HAP-1 (cell line): ENCODE measurements around the gene CAMK4.
A peak's percentile ranks its signal among the peaks of the same experiment; 100 is the strongest.

Experiments used
- DNase-seq, 2 experiments: peaks; one replicate each; pipeline ENCODE4 v3.0.0-alpha.2; 2016 to 2020; ENCODE audit warnings: low spot score in 2 of 2
- H3K27me3 ChIP-seq: fragments of 250-450 bp; sonication (Bioruptor Pico); 2 replicates; pipeline ENCODE4 v1.5.1; 2020; ENCODE audit warnings: low read depth, mild to moderate bottlenecking, moderate library complexity
- H3K36me3 ChIP-seq: fragments of 250-450 bp; sonication (Bioruptor Pico); replicated peaks from 2 replicates; pipeline ENCODE4 v1.5.1; 2020; ENCODE audit warnings: mild to moderate bottlenecking
- H3K4me1 ChIP-seq: fragments of 250-450 bp; sonication (Bioruptor Pico); 2 replicates; pipeline ENCODE4 v1.5.1; 2020; ENCODE audit warnings: mild to moderate bottlenecking
- H3K4me3 ChIP-seq: fragments of 250-450 bp; sonication (Bioruptor Pico); 2 replicates; pipeline ENCODE4 v1.5.1; 2020; ENCODE audit warnings: mild to moderate bottlenecking, moderate library complexity
- H3K9me3 ChIP-seq: fragments of 250-450 bp; sonication (Bioruptor Pico); 2 replicates; pipeline ENCODE4 v1.5.1; 2020; ENCODE audit warnings: mild to moderate bottlenecking, moderate library complexity
- in situ Hi-C: fragments of 300-500 bp; cut with MboI; formaldehyde crosslinking; loops from 3 replicates; pipeline ENCODE4 v1.14.3; 2020; ENCODE audit warnings: low sequenced_read_pairs, inconsistent platforms, mixed read lengths

CAMK4 gene

GRCh38 chr5:111223101-111223786 is 940 bp upstream of the CAMK4 start:
- DNase-seq, result no peak
- in situ Hi-C loops, result no loop called here
- Histone ChIP-seq H3K36me3 (no peaks in the 10 kb centered on the region), H3K27me3 (no peaks in the 10 kb centered on the region), H3K4me1 (peaks cover 6% of the 10 kb centered on the region; the same call in 1 of the 2 replicates), H3K9me3 (no peaks in the 10 kb centered on the region), H3K4me3 (peak overlapping the region; percentile 69)

GRCh38 chr5:111224561-111225345 is 569 bp downstream of the CAMK4 start:
- in situ Hi-C loops, result no loop called here
- no peak for DNase-seq
- H3K36me3 ChIP-seq, result no peaks in the 10 kb centered on the region

GRCh38 chr5:111225926-111226325 is 1.7 kb downstream of the CAMK4 start:
- Histone ChIP-seq H3K9me3 (no peaks in the 10 kb centered on the region), H3K4me3 (no peak overlapping the region), H3K27me3 (no peaks in the 10 kb centered on the region), H3K36me3 (no peaks in the 10 kb centered on the region), H3K4me1 (peaks cover 6% of the 10 kb centered on the region; the same call in 1 of the 2 replicates)
- DNase-seq, result no peak
- in situ Hi-C loops, result no loop called here

More at GRCh38 chr5:111224561-111225345, 569 bp downstream of the CAMK4 start:
- H3K4me3 ChIP-seq, result peak overlapping the region; percentile 69
- H3K4me1 ChIP-seq, result peaks cover 6% of the 10 kb centered on the region; the same call in 1 of the 2 replicates
- no peaks in the 10 kb centered on the region for H3K27me3 ChIP-seq
- H3K9me3 ChIP-seq, result no peaks in the 10 kb centered on the region

GRCh38 chr5:111226556-111226955 is 2.4 kb downstream of the CAMK4 start:
- DNase-seq, result no peak
- in situ Hi-C loops, result no loop called here
- Histone ChIP-seq H3K36me3 (no peaks in the 10 kb centered on the region), H3K27me3 (no peaks in the 10 kb centered on the region), H3K4me3 (no peak overlapping the region), H3K9me3 (no peaks in the 10 kb centered on the region), H3K4me1 (peaks cover 6% of the 10 kb centered on the region; the same call in 1 of the 2 replicates)

DNA sequence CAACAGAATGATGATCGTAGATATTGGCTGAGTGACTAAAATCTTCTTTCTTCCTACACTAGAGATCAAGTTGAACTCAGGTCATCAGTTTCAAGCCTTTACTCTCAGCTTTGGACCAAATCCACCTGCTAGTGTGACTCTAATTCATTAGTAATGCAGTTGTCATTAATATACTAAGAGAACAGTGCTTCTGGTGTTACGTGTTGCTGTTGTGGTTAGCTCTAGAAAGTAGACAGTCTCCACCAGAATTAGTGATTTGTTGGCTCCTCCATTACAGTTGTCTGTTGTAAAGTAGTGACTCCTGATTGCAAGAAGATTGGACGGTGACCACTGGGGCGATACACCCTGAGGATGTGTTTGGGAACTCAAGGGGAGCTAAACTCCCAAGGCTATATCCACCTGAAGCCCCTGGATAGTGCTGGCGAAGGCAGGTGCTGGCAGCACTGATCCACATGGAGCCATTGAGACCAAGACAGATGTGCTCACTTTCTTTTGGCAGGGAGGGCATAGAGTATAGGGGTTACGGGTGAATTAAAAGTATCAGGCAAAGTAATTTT is 3.1 kb downstream of the CAMK4 start:
- DNase-seq, result no peak
- no peaks in the 10 kb centered on the region for H3K36me3 ChIP-seq
- no peaks in the 10 kb centered on the region for H3K27me3 ChIP-seq
- H3K9me3 ChIP-seq, result no peaks in the 10 kb centered on the region
- H3K4me3 ChIP-seq, result no peak overlapping the region
- in situ Hi-C loops, result no loop called here
- peaks cover 6% of the 10 kb centered on the region; the same call in 1 of the 2 replicates for H3K4me1 ChIP-seq

DNA sequence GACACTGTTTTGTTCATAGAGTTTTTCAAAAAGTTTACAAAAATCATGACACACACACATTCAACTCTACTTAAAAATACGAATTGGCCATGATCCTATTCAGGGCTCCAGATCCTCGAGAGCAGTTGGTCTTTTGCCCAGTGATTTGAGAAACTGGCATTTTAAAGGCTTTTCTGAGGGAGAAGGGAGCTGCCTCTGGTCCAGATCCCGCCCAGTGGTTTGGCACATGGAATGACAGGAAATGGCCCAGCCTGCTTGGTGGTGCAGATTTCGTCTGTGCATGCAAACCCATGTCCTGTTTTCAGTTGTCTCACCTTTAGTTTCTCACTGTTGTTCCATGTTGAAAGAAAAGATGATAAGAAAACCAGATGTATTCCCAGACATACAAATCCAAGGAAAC is 3.6 kb downstream of the CAMK4 start:
- DNase-seq, result no peak
- Histone ChIP-seq H3K36me3 (no peaks in the 10 kb centered on the region), H3K27me3 (no peaks in the 10 kb centered on the region), H3K9me3 (no peaks in the 10 kb centered on the region), H3K4me3 (no peak overlapping the region), H3K4me1 (peaks cover 6% of the 10 kb centered on the region; the same call in 1 of the 2 replicates)
- in situ Hi-C loops, result no loop called here

DNA sequence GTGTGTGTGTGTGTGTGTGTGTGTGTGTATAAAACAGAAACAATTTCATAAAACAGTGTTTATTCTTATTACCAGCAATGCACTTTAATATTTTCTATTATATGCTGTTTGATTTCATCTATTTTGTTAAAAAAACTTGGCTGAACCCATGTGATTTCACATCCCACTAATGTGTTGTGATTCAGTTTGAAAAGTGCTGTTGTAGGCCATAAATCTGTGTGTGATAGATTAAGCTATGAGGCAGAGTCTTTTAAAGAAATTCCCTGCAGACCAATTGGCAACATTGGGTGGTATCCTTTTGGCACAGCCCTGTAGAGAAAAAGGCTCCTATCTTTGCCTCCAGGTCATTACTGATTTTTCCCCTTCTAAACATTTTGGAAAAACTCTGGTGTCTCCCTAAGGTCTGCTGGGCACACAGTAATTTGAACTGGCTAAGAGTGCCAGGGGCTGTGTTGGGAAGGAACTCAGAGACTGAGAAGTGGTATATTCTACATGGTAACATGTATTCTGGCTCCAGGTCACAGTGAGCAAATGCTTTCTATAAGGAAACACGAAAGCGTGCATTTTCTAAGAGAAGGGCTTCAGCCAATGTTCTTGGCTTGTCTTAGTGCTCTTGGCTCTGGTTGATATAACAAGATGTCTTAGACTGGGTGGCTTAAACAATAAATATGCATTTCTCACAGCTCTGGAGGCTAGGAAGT is 4.5 kb downstream of the CAMK4 start:
- Histone ChIP-seq H3K27me3 (no peaks in the 10 kb centered on the region), H3K4me3 (no peak overlapping the region), H3K4me1 (peaks cover 6% of the 10 kb centered on the region; the same call in 1 of the 2 replicates), H3K9me3 (no peaks in the 10 kb centered on the region), H3K36me3 (no peaks in the 10 kb centered on the region)
- in situ Hi-C loops, result no loop called here
- DNase-seq, result no peak

- H3K9me3 ChIP-seq, result no peaks in the 10 kb centered on the region
- H3K4me3 ChIP-seq, result no peak overlapping the region
- H3K4me1 ChIP-seq, result peaks cover 6% of the 10 kb centered on the region; the same call in 1 of the 2 replicates
- no peak for DNase-seq
- in situ Hi-C loops, result no loop called here
- no peaks in the 10 kb centered on the region for H3K27me3 ChIP-seq
- no peaks in the 10 kb centered on the region for H3K36me3 ChIP-seq
These were observed 5.1 kb downstream of the CAMK4 start for GRCh38 chr5:111229221-111229835.

DNA sequence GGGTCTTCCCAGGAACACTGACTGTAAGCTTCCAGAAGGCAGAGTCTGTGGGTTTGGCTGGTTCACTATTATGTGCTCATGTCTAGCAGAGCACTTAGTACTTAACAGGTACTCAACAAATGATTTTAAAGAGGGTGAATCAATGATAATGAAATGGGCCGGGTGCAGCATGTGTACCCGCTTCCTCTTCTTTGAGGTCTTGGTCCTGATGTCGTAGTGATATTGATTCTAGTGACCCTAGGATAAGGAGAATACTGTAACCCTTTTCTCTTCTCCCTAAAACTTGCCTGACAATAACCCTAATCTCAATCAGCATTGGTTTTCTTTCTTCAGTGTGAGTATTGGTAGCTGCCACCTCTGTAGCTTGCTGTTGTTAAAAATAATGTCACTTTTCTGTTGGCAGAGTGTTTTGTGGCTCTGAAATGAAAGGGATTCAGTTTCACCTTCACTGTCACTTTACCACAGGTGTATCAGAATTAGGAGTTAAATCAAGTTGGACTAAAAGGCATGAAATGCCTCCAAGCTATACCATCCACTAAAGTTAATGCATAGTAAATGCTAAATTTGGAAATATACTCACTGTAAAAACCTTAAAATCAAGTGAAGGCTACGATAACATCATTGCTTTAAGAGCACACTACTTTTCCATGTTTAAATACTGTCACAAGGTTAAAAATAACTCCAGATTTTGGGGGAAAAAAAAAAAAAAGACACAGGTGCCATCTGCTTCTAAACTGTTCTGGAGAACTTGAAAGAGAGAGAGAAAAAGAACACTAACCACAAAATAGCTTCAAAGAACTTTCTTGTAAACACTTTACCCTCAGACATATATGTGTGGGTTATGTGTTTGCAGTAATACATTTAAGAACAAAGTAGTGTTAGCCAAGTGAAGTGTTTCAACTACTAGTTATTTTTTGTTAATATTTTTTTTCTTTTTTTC is 6.0 kb downstream of the CAMK4 start:
- DNase-seq, result no peak
- no peak overlapping the region for H3K4me3 ChIP-seq
- no peaks in the 10 kb centered on the region for H3K36me3 ChIP-seq
- in situ Hi-C loops, result no loop called here
- peaks cover 5% of the 10 kb centered on the region; the same call in 1 of the 2 replicates for H3K4me1 ChIP-seq
- H3K27me3 ChIP-seq, result no peaks in the 10 kb centered on the region
- H3K9me3 ChIP-seq, result no peaks in the 10 kb centered on the region

DNA sequence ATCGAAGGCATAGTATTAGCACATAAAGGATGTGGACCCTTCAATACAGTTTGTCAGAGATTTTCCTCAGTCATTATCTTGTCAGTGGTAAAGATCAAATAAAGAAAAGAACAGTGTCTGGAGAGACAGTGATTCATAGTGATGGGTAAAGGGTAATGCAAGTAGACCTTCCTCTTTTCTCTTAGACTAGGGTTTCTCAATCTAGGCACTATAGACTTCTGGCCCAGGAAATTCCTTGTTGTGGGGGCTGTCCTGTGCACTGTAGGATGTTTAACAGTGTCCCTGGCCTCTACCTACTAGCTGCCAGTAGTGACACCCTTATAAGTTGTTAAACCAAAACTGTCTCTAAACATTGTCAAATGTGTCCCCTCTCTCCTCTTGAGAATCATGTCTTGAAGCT is 6.9 kb downstream of the CAMK4 start:
- H3K27me3 ChIP-seq, result no peaks in the 10 kb centered on the region
- DNase-seq, result no peak
- in situ Hi-C loops, result no loop called here
- no peak overlapping the region for H3K4me3 ChIP-seq
- H3K9me3 ChIP-seq, result no peaks in the 10 kb centered on the region
- no peaks in the 10 kb centered on the region for H3K36me3 ChIP-seq
- no peaks in the 10 kb centered on the region for H3K4me1 ChIP-seq

- Histone ChIP-seq H3K9me3 (no peaks in the 10 kb centered on the region), H3K27me3 (no peaks in the 10 kb centered on the region), H3K4me1 (no peaks in the 10 kb centered on the region), H3K4me3 (no peak overlapping the region), H3K36me3 (no peaks in the 10 kb centered on the region)
- in situ Hi-C loops, result no loop called here
- no peak for DNase-seq
These were observed 8.3 kb downstream of the CAMK4 start for GRCh38 chr5:111232311-111233051.

DNA sequence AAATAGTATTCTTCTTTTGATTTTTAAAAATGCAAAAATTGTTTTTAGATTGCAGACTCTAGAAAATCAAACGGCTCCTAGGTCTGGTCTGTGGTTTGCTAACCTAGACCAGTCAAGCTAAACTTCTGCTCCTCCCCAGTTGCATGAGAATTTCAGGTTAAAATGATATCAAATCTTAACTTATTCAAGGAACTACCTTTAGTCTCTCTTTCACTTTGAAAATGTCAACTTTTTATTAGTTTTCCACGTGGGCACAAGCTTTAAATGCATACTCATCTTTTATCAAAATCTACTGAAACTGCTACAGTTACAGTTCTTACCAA is 8.8 kb downstream of the CAMK4 start:
- Histone ChIP-seq H3K9me3 (no peaks in the 10 kb centered on the region), H3K36me3 (no peaks in the 10 kb centered on the region), H3K27me3 (no peaks in the 10 kb centered on the region), H3K4me1 (no peaks in the 10 kb centered on the region), H3K4me3 (no peak overlapping the region)
- no peak for DNase-seq
- in situ Hi-C loops, result no loop called here
